WTC11 (cell line): ENCODE data around the gene UTP11. TPM values are rescaled to one million over a fixed set of nuclear protein-coding genes. Genes with fewer than 3 reads are reported as not detected.

Source experiments
- ATAC-seq: fragments of 200-7000 bp; cut with Tn5 transposase; 2 replicates; pipeline ENCODE4 v1.10.0; 2021; ENCODE audit warnings: mild to moderate bottlenecking, moderate library complexity
- CTCF ChIA-PET: fragments of 300-600 bp; sonication (Branson Sonifier 250); formaldehyde crosslinking; loops from one replicate; lab custom pipeline; 2021; ENCODE audit warnings: antibody characterized with exemption; lab: Charles Lee
- POLR2A ChIA-PET: fragments of 350-600 bp; sonication (Branson Sonifier 250); formaldehyde crosslinking; loops from one replicate; lab custom pipeline; 2021; ENCODE audit warnings: antibody characterized with exemption; lab: Charles Lee
- DNase-seq: peaks from one replicate; pipeline ENCODE4 v3.0.0; 2021; ENCODE audit warnings: low spot score
- H3K27ac Mint-ChIP-seq: 2 replicates; pipeline ENCODE4 v1.8.0; 2021; ENCODE audit warnings: mixed read lengths
- H3K27me3 Mint-ChIP-seq: 2 replicates; pipeline ENCODE4 v1.8.0; 2021; ENCODE audit warnings: low read depth, mild to moderate bottlenecking, moderate library complexity, mixed read lengths
- H3K36me3 Mint-ChIP-seq: 2 replicates; pipeline ENCODE4 v1.8.0; 2021; ENCODE audit warnings: mixed read lengths
- H3K4me1 Mint-ChIP-seq: 2 replicates; pipeline ENCODE4 v1.8.0; 2022; ENCODE audit warnings: mixed read lengths
- H3K4me3 Mint-ChIP-seq: 2 replicates; pipeline ENCODE4 v1.8.0; 2021; ENCODE audit warnings: mild to moderate bottlenecking, moderate library complexity, mixed read lengths
- H3K9me3 Mint-ChIP-seq: 2 replicates; pipeline ENCODE4 v1.8.0; 2021; ENCODE audit warnings: mixed read lengths
- ESRRA ChIP-seq: sonication (generic); formaldehyde crosslinking; IDR thresholded peaks from 2 replicates; pipeline ENCODE4 v1.8.1; 2022; ENCODE audit warnings: mild to moderate bottlenecking, missing genetic modification reagents, borderline replicate concordance
- ETV6 ChIP-seq: sonication (generic); formaldehyde crosslinking; IDR thresholded peaks from 2 replicates; pipeline ENCODE4 v1.8.1; 2022; ENCODE audit warnings: mild to moderate bottlenecking, missing genetic modification reagents
- FOXK1 ChIP-seq: sonication (generic); formaldehyde crosslinking; IDR thresholded peaks from 2 replicates; pipeline ENCODE4 v1.8.0; 2022; ENCODE audit warnings: mild to moderate bottlenecking, moderate library complexity, missing genetic modification reagents
- GRHL2 ChIP-seq: fragments of 250-450 bp; sonication (Bioruptor Pico); IDR thresholded peaks from 2 replicates; pipeline ENCODE4 v1.8.0; 2022; ENCODE audit warnings: mild to moderate bottlenecking, moderate library complexity; ENCODE audit not compliant: insufficient replicate concordance, severe bottlenecking
- NFATC4 ChIP-seq: fragments of 250-450 bp; sonication (Bioruptor Pico); IDR thresholded peaks from 2 replicates; pipeline ENCODE4 v1.9.0; 2021; ENCODE audit warnings: mild to moderate bottlenecking
- NR3C1 ChIP-seq: sonication (generic); formaldehyde crosslinking; conservative IDR thresholded peaks from 2 replicates; pipeline ENCODE4 v1.8.1; 2023; ENCODE audit warnings: low read depth, mild to moderate bottlenecking, missing genetic modification reagents
- SMAD3 ChIP-seq: sonication (generic); formaldehyde crosslinking; IDR thresholded peaks from 2 replicates; pipeline ENCODE4 v1.8.0; 2022; ENCODE audit warnings: missing genetic modification reagents, mild to moderate bottlenecking, borderline replicate concordance
- TEAD4 ChIP-seq: sonication (generic); formaldehyde crosslinking; IDR thresholded peaks from 2 replicates; pipeline ENCODE4 v1.8.0; 2022; ENCODE audit warnings: mild to moderate bottlenecking, missing genetic modification reagents
- ZNF219 ChIP-seq: sonication (generic); formaldehyde crosslinking; IDR thresholded peaks from 2 replicates; pipeline ENCODE4 v1.8.0; 2023; ENCODE audit warnings: missing genetic modification reagents, mild to moderate bottlenecking, borderline replicate concordance
- ZNF423 ChIP-seq: fragments of 250-450 bp; sonication (Bioruptor Pico); IDR thresholded peaks from 2 replicates; pipeline ENCODE4 v2.1.2; 2022; ENCODE audit warnings: mild to moderate bottlenecking, moderate library complexity
- total RNA-seq: library from RNA; stranded (reverse); gene quantifications from 3 replicates; pipeline ENCODE4 v1.2.3, GENCODE V29; 2021
- TF ChIP-seq, protein P1 (sequence below): sonication (generic); formaldehyde crosslinking; IDR thresholded peaks from 2 replicates; pipeline ENCODE4 v1.8.0; 2023; ENCODE audit warnings: mild to moderate bottlenecking, missing genetic modification reagents
- TF ChIP-seq, protein P2 (sequence below): sonication (generic); formaldehyde crosslinking; IDR thresholded peaks from 2 replicates; pipeline ENCODE4 v1.8.1; 2023; ENCODE audit warnings: mild to moderate bottlenecking, missing genetic modification reagents
- TF ChIP-seq, protein P3 (sequence below): sonication (generic); formaldehyde crosslinking; IDR thresholded peaks from 2 replicates; pipeline ENCODE4 v1.8.0; 2022; ENCODE audit warnings: mild to moderate bottlenecking, missing genetic modification reagents
- TF ChIP-seq, protein P4 (sequence below): sonication (generic); formaldehyde crosslinking; IDR thresholded peaks from 2 replicates; pipeline ENCODE4 v1.8.1; 2023; ENCODE audit warnings: mild to moderate bottlenecking, missing genetic modification reagents, moderate library complexity

UTP11 gene
- total RNA-seq, 1 experiment from 2014 or later, result 42.2 TPM

DNA sequence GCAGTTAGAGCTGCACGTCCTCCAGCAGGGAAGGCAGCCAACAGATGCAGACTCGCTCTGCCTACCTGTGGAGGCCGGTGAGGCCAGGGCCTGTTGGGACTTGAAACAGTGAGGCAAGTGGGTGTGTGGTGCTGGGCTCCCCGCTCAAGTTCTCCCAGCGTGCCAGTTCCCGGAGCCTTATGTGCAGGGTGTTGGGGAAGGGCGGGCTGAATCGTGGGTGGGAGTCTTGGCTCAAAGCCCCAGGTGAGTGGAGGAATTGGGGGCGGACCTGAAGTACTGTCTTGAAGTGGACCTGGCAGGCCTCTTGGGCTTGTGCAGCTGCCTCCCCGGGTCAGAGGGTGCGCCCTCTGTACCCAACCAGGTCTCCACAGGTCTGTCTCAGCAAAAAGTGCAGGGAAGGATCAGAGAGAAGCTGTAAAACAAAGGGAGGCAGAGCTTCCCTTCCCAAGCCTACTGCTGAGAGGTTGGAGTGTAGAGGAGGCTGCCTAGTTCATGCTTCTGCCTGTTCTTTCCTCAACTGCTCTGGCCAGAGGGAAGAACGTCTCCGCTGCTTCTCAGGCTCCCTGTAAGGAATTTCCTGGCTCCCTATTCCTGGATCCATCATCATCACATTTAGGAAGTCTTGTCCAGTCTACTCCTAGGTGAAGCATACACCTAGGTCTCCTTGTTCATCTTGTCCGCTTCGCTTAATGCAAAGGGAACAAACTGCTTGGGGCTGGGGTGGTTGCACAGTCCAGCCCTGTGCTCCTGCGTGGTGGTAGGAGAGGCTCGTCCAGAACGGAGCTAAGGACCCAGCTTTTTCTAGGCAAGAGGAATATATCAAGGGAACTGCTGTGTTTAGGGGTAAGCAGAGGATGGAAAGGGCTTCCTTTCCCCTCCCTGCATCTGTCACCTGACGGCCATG is 14.9 kb downstream of the UTP11 start:
- no peak overlapping the region for H3K4me3 Mint-ChIP-seq
- peak overlapping the region; percentile 83 for H3K27ac Mint-ChIP-seq
- peaks cover 55% of the 10 kb centered on the region for H3K4me1 Mint-ChIP-seq
- CTCF ChIA-PET, result interaction anchor here (0.6 to 6.7 kb wide), 24 partner anchors 8 to 791 kb away, joined by 3 to 79 read pairs (median 4); partner anchors contain the start of gene POU3F1
- DNase-seq, result no peak
- POLR2A ChIA-PET, result interaction anchor here (0.6 to 1.6 kb wide), 3 partner anchors 19 to 1265 kb away, joined by 3 to 5 read pairs (median 3); no protein-coding TSS in a partner anchor
- H3K27me3 Mint-ChIP-seq, result no peaks in the 10 kb centered on the region
- no peaks in the 10 kb centered on the region for H3K9me3 Mint-ChIP-seq
- ATAC-seq, result no peak
- TF ChIP-seq TEAD4 (CRISPR knock-in tag) (no peak), ZNF219 (no peak), SMAD3 (CRISPR knock-in tag) (no peak), FOXK1 (CRISPR knock-in tag) (no peak), ETV6 (CRISPR knock-in tag) (no peak), GRHL2 (CRISPR knock-in tag) (no peak), ZNF423 (CRISPR knock-in tag) (no peak)
- TF ChIP-seq, protein P1, sequence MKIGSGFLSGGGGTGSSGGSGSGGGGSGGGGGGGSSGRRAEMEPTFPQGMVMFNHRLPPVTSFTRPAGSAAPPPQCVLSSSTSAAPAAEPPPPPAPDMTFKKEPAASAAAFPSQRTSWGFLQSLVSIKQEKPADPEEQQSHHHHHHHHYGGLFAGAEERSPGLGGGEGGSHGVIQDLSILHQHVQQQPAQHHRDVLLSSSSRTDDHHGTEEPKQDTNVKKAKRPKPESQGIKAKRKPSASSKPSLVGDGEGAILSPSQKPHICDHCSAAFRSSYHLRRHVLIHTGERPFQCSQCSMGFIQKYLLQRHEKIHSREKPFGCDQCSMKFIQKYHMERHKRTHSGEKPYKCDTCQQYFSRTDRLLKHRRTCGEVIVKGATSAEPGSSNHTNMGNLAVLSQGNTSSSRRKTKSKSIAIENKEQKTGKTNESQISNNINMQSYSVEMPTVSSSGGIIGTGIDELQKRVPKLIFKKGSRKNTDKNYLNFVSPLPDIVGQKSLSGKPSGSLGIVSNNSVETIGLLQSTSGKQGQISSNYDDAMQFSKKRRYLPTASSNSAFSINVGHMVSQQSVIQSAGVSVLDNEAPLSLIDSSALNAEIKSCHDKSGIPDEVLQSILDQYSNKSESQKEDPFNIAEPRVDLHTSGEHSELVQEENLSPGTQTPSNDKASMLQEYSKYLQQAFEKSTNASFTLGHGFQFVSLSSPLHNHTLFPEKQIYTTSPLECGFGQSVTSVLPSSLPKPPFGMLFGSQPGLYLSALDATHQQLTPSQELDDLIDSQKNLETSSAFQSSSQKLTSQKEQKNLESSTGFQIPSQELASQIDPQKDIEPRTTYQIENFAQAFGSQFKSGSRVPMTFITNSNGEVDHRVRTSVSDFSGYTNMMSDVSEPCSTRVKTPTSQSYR (CRISPR knock-in tag), result no peak
- TF ChIP-seq, protein P2, sequence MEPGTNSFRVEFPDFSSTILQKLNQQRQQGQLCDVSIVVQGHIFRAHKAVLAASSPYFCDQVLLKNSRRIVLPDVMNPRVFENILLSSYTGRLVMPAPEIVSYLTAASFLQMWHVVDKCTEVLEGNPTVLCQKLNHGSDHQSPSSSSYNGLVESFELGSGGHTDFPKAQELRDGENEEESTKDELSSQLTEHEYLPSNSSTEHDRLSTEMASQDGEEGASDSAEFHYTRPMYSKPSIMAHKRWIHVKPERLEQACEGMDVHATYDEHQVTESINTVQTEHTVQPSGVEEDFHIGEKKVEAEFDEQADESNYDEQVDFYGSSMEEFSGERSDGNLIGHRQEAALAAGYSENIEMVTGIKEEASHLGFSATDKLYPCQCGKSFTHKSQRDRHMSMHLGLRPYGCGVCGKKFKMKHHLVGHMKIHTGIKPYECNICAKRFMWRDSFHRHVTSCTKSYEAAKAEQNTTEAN, result no peak
- H3K36me3 Mint-ChIP-seq, result peaks cover 28% of the 10 kb centered on the region

DNA sequence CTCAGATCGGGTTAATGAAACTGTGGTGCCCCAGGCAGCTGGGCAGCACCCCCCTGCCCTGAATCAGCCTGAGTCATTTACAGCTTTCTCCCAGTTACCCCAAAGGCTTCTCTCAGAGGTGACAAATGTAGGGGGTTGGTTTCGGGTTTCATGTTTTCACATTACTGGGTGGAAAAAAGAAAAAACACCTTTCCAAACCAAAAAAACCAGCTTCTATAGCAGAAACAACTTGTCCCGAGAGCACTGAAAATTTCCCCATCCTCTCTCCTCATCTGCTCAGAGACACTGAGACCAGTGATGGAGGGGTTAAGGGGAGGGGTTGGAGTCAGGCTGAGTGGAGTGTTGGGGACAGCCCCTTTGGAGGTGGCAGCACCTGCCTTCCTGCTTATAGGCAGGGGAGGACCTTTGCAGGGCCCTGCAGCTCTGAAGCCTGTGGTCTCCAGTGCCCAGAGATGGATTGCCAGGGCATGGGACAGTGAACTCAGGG is 15.6 kb downstream of the UTP11 start:
- ATAC-seq (peak; percentile 11), DNase-seq (no peak)
- POLR2A ChIA-PET, result interaction anchor here (0.6 to 1.6 kb wide), 3 partner anchors 19 to 1266 kb away, joined by 3 to 5 read pairs (median 3); no protein-coding TSS in a partner anchor
- Mint-ChIP-seq H3K36me3 (peaks cover 22% of the 10 kb centered on the region), H3K4me3 (no peak overlapping the region), H3K27me3 (no peaks in the 10 kb centered on the region), H3K9me3 (no peaks in the 10 kb centered on the region), H3K4me1 (peaks cover 55% of the 10 kb centered on the region), H3K27ac (peak overlapping the region; percentile 83)
- CTCF ChIA-PET, result interaction anchor here (0.8 to 6.7 kb wide), 24 partner anchors 9 to 791 kb away, joined by 3 to 79 read pairs (median 4); partner anchors contain the start of gene POU3F1
- no peak for TF ChIP-seq ESRRA (CRISPR knock-in tag)
- TF ChIP-seq, protein P3, sequence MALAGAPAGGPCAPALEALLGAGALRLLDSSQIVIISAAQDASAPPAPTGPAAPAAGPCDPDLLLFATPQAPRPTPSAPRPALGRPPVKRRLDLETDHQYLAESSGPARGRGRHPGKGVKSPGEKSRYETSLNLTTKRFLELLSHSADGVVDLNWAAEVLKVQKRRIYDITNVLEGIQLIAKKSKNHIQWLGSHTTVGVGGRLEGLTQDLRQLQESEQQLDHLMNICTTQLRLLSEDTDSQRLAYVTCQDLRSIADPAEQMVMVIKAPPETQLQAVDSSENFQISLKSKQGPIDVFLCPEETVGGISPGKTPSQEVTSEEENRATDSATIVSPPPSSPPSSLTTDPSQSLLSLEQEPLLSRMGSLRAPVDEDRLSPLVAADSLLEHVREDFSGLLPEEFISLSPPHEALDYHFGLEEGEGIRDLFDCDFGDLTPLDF (CRISPR knock-in tag), result no peak
- TF ChIP-seq NFATC4 (CRISPR knock-in tag), result 0 out of 2 replicates have a peak, but pooled peaks have one; percentile 41

DNA sequence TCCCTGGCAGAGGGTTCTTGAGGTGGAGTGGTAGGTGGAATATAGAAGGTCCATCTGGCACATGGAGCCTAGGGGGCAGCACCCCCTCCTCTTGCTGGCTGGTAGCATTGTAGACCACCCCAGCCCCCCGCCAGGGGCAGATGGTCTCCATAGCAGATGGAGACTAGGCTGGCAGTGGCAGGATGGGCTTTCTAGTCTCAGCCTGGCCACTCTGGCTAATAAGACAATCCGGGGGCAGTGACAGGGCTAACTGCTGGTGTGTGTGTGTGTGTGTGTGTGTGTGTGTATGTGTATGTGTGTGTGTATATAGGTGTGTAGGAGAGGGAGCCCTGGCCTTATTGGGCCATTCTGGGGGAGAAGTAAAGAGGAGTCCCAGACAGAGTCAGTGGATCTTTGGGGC is 16.1 kb downstream of the UTP11 start:
- peaks cover 55% of the 10 kb centered on the region for H3K4me1 Mint-ChIP-seq
- peak; percentile 7 for ATAC-seq
- no peaks in the 10 kb centered on the region for H3K9me3 Mint-ChIP-seq
- H3K36me3 Mint-ChIP-seq, result peaks cover 17% of the 10 kb centered on the region
- TF ChIP-seq, protein P4, sequence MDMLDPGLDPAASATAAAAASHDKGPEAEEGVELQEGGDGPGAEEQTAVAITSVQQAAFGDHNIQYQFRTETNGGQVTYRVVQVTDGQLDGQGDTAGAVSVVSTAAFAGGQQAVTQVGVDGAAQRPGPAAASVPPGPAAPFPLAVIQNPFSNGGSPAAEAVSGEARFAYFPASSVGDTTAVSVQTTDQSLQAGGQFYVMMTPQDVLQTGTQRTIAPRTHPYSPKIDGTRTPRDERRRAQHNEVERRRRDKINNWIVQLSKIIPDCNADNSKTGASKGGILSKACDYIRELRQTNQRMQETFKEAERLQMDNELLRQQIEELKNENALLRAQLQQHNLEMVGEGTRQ (CRISPR knock-in tag), result no peak
- 0 out of 2 replicates have a peak, but pooled peaks have one; percentile 19 for TF ChIP-seq NR3C1 (CRISPR knock-in tag)
- POLR2A ChIA-PET, result interaction anchor here (0.6 to 1.6 kb wide), 5 partner anchors 25 to 530 kb away, joined by 3 to 5 read pairs (median 4); no protein-coding TSS in a partner anchor
- no peaks in the 10 kb centered on the region for H3K27me3 Mint-ChIP-seq
- H3K27ac Mint-ChIP-seq, result no peak overlapping the region
- no peak for DNase-seq
- no peak overlapping the region for H3K4me3 Mint-ChIP-seq
- CTCF ChIA-PET, result interaction anchor here (0.8 to 6.7 kb wide), 37 partner anchors 9 to 806 kb away, joined by 3 to 79 read pairs (median 5); partner anchors contain the start of genes C1orf122, POU3F1, UTP11 and YRDC
